ENCODE measurements around the gene BMPER. TPM values are rescaled to one million over a fixed set of nuclear protein-coding genes. Genes with fewer than 3 reads are reported as not detected.

Gene BMPER
- polyA plus RNA-seq, 1 donor from 2014 or later, result 2.1 TPM

DNA sequence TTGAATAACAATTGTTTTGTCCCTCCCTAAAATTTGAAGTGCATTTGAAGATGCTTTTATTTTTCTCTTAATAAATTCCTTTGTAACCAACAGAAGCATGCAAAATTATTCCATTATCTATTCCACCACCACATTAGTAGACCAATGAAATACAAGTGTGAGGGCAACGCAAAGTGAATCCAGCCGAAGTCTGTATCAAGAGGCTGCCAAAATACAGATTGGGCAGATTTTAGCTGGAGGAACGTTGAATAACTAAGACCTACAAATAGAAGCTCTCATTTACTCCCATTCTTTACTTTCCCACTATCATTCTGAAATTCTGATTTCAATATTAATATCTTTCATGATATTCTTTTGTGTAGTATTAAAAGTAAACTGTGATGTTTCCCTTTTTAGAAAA is 233.7 kb downstream of the BMPER start:
- Histone ChIP-seq H3F3A (ENCODE audit: insufficient read depth, low read length, poor library complexity, severe bottlenecking) (no peaks in the 10 kb centered on the region), H3K9me3 (ENCODE audit: low read length) (no peaks in the 10 kb centered on the region), H4K20me1 (ENCODE audit: insufficient read depth) (no peaks in the 10 kb centered on the region), H3K27ac (ENCODE audit: low read length) (no peak overlapping the region), H3K4me3 (ENCODE audit: low read length) (no peak overlapping the region), H3K4me2 (ENCODE audit: low read length) (no peak overlapping the region), H3K9ac (ENCODE audit: low read length) (no peak overlapping the region), H3K27me3 (ENCODE audit: insufficient read depth, low read depth, low read length) (no peaks in the 10 kb centered on the region), H3K9me2 (ENCODE audit: insufficient read depth, low read length) (no peaks in the 10 kb centered on the region), H2AFZ (ENCODE audit: low read depth, low read length) (no peak overlapping the region), H3K36me3 (ENCODE audit: insufficient read depth, low read length) (no peaks in the 10 kb centered on the region), H3K79me2 (replicated peaks; ENCODE audit: insufficient read depth, low read length) (no peaks in the 10 kb centered on the region)
- TF ChIP-seq MXI1 (conservative IDR thresholded peaks at IDR 0.05; ENCODE audit: poor library complexity, severe bottlenecking) (no peak), SMC3 (conservative IDR thresholded peaks at IDR 0.05; ENCODE audit: poor library complexity) (no peak), EZH2 (IDR thresholded peaks at IDR 0.05; ENCODE audit: borderline replicate concordance, insufficient read depth, low read length, poor library complexity, severe bottlenecking) (no peak), POLR2AphosphoS5 (IDR thresholded peaks at IDR 0.05) (no peak), TAF1 (IDR thresholded peaks at IDR 0.05; ENCODE audit: low read depth) (no peak)
- TF ChIP-seq, protein P1, sequence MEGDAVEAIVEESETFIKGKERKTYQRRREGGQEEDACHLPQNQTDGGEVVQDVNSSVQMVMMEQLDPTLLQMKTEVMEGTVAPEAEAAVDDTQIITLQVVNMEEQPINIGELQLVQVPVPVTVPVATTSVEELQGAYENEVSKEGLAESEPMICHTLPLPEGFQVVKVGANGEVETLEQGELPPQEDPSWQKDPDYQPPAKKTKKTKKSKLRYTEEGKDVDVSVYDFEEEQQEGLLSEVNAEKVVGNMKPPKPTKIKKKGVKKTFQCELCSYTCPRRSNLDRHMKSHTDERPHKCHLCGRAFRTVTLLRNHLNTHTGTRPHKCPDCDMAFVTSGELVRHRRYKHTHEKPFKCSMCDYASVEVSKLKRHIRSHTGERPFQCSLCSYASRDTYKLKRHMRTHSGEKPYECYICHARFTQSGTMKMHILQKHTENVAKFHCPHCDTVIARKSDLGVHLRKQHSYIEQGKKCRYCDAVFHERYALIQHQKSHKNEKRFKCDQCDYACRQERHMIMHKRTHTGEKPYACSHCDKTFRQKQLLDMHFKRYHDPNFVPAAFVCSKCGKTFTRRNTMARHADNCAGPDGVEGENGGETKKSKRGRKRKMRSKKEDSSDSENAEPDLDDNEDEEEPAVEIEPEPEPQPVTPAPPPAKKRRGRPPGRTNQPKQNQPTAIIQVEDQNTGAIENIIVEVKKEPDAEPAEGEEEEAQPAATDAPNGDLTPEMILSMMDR (IDR thresholded peaks at IDR 0.05; ENCODE audit: poor library complexity, severe bottlenecking), result no peak

DNA sequence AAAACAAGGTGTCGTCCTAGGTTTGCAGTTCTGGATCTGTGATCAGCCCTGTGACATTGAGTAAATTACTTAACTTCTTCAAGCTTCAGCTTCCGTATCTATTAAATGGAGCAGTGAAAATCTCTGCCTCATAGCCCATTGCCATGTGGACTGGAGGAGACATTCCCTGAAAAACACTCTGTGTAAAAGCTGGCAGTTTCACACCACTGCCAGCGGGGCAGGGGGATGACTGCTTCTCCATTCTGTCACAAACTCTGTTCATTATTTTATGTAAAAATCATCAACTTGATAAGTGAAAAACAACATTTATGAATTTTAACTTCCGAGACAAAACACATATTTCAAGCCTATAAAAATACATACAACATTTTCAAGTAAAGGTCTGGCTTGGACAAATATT is 234.7 kb downstream of the BMPER start:
- H3K9me2 ChIP-seq (ENCODE audit: insufficient read depth, low read length), result no peaks in the 10 kb centered on the region
- no peak overlapping the region for H3K4me3 ChIP-seq (ENCODE audit: low read length)
- no peaks in the 10 kb centered on the region for H3K27me3 ChIP-seq (ENCODE audit: insufficient read depth, low read depth, low read length)
- no peak overlapping the region for H3K27ac ChIP-seq (ENCODE audit: low read length)
- no peak overlapping the region for H3K4me2 ChIP-seq (ENCODE audit: low read length)
- H3K36me3 ChIP-seq (ENCODE audit: insufficient read depth, low read length), result no peaks in the 10 kb centered on the region
- H3K9ac ChIP-seq (ENCODE audit: low read length), result no peak overlapping the region
- no peaks in the 10 kb centered on the region for H3K9me3 ChIP-seq (ENCODE audit: low read length)
- no peaks in the 10 kb centered on the region for H3F3A ChIP-seq (ENCODE audit: insufficient read depth, low read length, poor library complexity, severe bottlenecking)
- TF ChIP-seq EZH2 (IDR thresholded peaks at IDR 0.05; ENCODE audit: borderline replicate concordance, insufficient read depth, low read length, poor library complexity, severe bottlenecking) (no peak), EP300 (conservative IDR thresholded peaks at IDR 0.05; ENCODE audit: poor library complexity, severe bottlenecking) (no peak), POLR2AphosphoS5 (IDR thresholded peaks at IDR 0.05) (no peak), MXI1 (conservative IDR thresholded peaks at IDR 0.05; ENCODE audit: poor library complexity, severe bottlenecking) (no peak), TAF1 (IDR thresholded peaks at IDR 0.05; ENCODE audit: low read depth) (no peak), REST (IDR thresholded peaks at IDR 0.05; ENCODE audit: borderline replicate concordance) (no peak), RAD21 (conservative IDR thresholded peaks at IDR 0.05) (no peak), SMC3 (conservative IDR thresholded peaks at IDR 0.05; ENCODE audit: poor library complexity) (no peak)
- TF ChIP-seq, protein P1 (IDR thresholded peaks at IDR 0.05; ENCODE audit: poor library complexity, severe bottlenecking), result no peak
- H3K79me2 ChIP-seq (replicated peaks; ENCODE audit: insufficient read depth, low read length), result no peaks in the 10 kb centered on the region
- no peak overlapping the region for H2AFZ ChIP-seq (ENCODE audit: low read depth, low read length)
- no peaks in the 10 kb centered on the region for H4K20me1 ChIP-seq (ENCODE audit: insufficient read depth)

All from neural cell (in vitro differentiated cells).